Thoracic aorta (tissue), 2 donors: ENCODE measurements around the gene RPS6KA4. TPM values are rescaled to one million over a fixed set of nuclear protein-coding genes. Genes with fewer than 3 reads are reported as not detected.

Experiments
- ATAC-seq: fragments of 150-250 bp; one replicate; pipeline ENCODE4 v1.8.0; 2017; ENCODE audit warnings: low read depth; ENCODE audit not compliant: insufficient number of reproducible peaks, low FRiP score
- DNase-seq: peaks from one replicate; pipeline ENCODE4 v3.0.0-alpha.2; 2020; ENCODE audit warnings: low spot score
- H3K27ac ChIP-seq, 2 donors: fragments of 200-600 bp; sonication (generic); 1 replicate in 1 of 2; 2 replicates in 1 of 2; pipeline ENCODE4 v1.5.1; 2016; ENCODE audit warnings: mild to moderate bottlenecking in 2 of 2, moderate library complexity in 2 of 2
- H3K27me3 ChIP-seq: fragments of 200-600 bp; sonication (generic); replicated peaks from 2 replicates; pipeline ENCODE4 v1.6.0; 2016; ENCODE audit warnings: mild to moderate bottlenecking; ENCODE audit not compliant: insufficient read depth
- H3K36me3 ChIP-seq: fragments of 200-600 bp; sonication (generic); one replicate; pipeline ENCODE4 v1.5.1; 2016
- H3K4me1 ChIP-seq, 2 donors: fragments of 200-600 bp; sonication (generic); 1 replicate in 1 of 2; 2 replicates in 1 of 2; pipeline versions ENCODE4 v1.5.1 to v1.6.0; 2016; ENCODE audit warnings: low read depth in 2 of 2, mild to moderate bottlenecking in 1 of 2; ENCODE audit not compliant: control insufficient read depth in 1 of 2
- H3K4me3 ChIP-seq: fragments of 200-600 bp; sonication (generic); 2 replicates; pipeline ENCODE4 v1.5.1; 2016; ENCODE audit warnings: mild to moderate bottlenecking
- H3K9me3 ChIP-seq: fragments of 200-600 bp; sonication (generic); 2 replicates; pipeline ENCODE4 v1.5.1; 2016
- total RNA-seq, 2 donors: library from RNA; depleted of rRNA; stranded (reverse); fragments of >200 nt; gene quantifications; one replicate each; pipeline versions ENCODE4 v1.1.0 to v1.2.3, GENCODE V29; 2016
- TF ChIP-seq, protein P1 (sequence below): fragments of 200-600 bp; sonication (generic); IDR thresholded peaks from one replicate; pipeline ENCODE4 v1.5.1; 2019; ENCODE audit warnings: antibody characterized with exemption

Gene RPS6KA4
- total RNA-seq, 2 donors from 2014 or later = 42.5 to 50.0 TPM

DNA sequence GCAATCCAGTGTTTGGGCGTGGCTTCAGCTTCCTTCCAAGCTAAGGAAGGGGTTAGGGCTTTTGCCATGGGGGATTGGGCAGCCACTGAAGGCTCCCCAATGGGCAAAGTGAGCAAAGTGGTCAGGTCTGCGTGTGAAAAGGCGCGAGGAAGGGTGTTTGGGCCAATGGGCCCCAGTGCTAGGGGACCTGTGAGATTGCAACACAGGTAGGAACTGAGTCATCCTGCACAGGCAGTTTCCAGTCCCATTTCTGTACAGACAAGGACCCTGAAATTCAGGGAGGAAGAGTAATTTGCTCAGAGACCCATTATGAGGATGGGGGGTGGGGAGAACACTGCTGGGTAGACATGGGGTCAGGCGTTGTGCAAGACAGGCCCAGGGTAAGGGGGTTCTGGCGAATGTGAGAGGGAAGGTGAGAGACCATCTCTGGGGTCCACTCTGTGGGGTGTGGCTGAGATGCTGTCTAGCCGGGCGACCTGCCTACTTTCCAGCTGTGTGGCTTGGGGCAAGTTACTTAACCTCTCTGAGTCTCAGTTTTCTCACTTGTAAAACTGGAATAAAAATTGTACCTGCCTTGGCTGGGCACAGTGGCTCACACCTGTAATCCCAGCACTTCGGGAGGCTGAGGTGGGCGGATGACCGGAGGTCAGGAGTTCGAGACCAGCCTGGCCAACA lies 11.6 kb upstream of the RPS6KA4 start:
- no peak for ATAC-seq
- no peak overlapping the region for H3K27ac ChIP-seq
- no peaks in the 10 kb centered on the region for H3K27me3 ChIP-seq
- TF ChIP-seq, protein P1, sequence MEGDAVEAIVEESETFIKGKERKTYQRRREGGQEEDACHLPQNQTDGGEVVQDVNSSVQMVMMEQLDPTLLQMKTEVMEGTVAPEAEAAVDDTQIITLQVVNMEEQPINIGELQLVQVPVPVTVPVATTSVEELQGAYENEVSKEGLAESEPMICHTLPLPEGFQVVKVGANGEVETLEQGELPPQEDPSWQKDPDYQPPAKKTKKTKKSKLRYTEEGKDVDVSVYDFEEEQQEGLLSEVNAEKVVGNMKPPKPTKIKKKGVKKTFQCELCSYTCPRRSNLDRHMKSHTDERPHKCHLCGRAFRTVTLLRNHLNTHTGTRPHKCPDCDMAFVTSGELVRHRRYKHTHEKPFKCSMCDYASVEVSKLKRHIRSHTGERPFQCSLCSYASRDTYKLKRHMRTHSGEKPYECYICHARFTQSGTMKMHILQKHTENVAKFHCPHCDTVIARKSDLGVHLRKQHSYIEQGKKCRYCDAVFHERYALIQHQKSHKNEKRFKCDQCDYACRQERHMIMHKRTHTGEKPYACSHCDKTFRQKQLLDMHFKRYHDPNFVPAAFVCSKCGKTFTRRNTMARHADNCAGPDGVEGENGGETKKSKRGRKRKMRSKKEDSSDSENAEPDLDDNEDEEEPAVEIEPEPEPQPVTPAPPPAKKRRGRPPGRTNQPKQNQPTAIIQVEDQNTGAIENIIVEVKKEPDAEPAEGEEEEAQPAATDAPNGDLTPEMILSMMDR = no peak
- no peak for DNase-seq
- H3K4me1 ChIP-seq = no peaks in the 10 kb centered on the region
- H3K4me3 ChIP-seq = no peak overlapping the region
- no peaks in the 10 kb centered on the region for H3K9me3 ChIP-seq
- H3K36me3 ChIP-seq = no peaks in the 10 kb centered on the region

DNA sequence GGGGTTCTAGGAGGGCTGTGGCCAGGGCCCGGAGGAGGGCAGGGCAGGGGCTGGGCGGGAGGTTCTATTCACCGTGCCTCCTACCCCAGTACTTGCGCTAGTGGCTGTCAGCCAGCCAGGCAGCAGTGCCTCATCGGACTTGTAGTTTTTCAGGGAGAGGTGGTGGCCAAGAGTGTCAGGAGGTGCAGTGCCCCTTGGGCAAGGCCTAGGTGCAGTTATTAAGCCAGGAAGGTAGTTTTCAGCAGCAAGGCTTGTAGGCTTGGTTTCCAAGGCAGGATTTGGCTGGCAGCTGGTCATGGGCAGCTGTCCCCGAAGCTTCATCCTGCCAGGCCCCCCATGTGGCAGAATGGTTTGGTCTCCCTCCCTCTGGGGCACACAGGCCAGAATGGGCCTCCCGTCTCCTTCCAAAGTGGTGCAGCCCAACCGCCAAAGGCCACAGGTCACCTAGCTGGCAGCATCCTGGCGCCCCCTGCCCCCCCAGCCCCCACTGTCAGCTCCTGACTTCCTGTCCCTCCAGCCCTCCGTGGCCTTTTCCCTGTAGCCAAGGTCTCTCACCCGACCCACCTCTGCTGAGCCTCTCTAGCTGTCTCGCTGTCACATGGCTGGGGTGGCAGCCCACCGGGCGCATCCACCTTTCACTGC lies 10.5 kb upstream of the RPS6KA4 start:
- DNase-seq = no peak
- Histone ChIP-seq H3K9me3 (no peaks in the 10 kb centered on the region), H3K4me1 (no peaks in the 10 kb centered on the region), H3K27me3 (no peaks in the 10 kb centered on the region), H3K36me3 (no peaks in the 10 kb centered on the region), H3K4me3 (no peak overlapping the region), H3K27ac (no peak overlapping the region)
- TF ChIP-seq, protein P1 = no peak
- no peak for ATAC-seq

DNA sequence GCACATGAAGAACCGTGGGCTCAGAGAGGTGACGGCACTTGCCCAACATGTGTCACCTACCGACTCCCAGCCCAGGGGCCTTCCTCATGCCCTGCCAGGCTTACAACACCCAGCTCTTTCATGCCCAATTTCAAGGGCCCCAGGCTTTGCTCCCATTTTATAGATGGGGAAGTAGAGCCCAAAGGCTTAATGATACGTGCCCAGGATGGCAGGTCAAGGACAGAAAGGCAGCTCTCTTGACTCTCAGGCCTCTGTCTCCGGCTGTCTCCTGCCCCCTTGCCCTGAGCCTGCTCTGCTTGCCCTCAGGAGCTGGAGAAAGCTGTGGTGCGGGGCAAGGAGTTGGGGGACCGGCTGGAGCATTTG lies 10.0 kb upstream of the RPS6KA4 start:
- no peaks in the 10 kb centered on the region for H3K36me3 ChIP-seq
- no peak overlapping the region for H3K27ac ChIP-seq
- no peaks in the 10 kb centered on the region for H3K27me3 ChIP-seq
- ATAC-seq (no peak), DNase-seq (no peak)
- H3K9me3 ChIP-seq = no peaks in the 10 kb centered on the region
- TF ChIP-seq, protein P1 = no peak
- H3K4me3 ChIP-seq = no peak overlapping the region
- H3K4me1 ChIP-seq = no peaks in the 10 kb centered on the region

DNA sequence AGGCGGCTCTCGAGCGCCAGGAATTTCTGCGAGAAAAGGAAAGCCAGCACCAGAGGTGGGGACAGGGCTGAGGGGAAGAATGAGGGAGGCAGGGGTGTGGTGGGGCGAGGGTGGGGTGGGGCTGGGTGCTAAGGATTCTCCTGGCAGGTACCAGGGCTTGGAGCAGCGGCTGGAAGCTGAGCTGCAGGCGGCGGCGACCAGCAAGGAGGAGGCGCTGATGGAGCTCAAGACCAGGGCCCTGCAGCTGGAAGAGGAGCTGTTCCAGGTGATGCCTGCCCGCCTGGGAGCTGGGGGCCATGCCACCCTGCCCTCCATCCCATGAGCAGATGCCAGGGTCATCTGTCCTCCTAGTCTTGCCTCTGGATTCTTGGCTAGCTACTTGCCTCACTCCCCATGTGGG lies 9.6 kb upstream of the RPS6KA4 start:
- H3K4me1 ChIP-seq = no peaks in the 10 kb centered on the region
- TF ChIP-seq, protein P1 = no peak
- ATAC-seq = no peak
- no peak overlapping the region for H3K4me3 ChIP-seq
- no peaks in the 10 kb centered on the region for H3K9me3 ChIP-seq
- no peak overlapping the region for H3K27ac ChIP-seq
- H3K27me3 ChIP-seq = no peaks in the 10 kb centered on the region
- H3K36me3 ChIP-seq = no peaks in the 10 kb centered on the region
- DNase-seq = no peak

DNA sequence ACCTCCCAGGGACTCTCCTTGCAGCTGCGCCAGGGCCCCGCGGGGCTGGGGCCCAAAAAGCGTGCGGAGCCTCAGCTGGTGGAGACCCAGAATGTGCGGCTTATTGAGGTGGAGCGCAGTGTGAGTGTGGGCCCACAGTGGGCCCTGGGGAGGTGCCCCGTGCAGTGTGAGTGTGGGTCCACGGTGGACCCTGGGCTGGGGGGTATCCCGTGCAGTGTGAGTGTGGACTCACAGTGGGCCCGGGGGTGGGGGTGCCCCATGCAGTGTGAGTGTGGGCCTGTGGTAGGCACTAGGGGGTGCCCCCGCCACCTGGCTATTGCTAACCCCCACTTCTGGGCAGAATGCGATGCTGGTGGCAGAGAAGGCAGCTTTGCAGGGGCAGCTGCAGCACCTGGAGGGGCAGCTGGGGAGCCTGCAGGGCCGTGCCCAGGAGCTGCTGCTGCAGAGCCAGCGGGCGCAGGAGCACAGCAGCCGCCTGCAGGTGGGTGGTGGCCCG lies 7.8 kb upstream of the RPS6KA4 start:
- DNase-seq (no peak), ATAC-seq (no peak)
- TF ChIP-seq, protein P1 = no peak
- Histone ChIP-seq H3K4me3 (no peak overlapping the region), H3K36me3 (no peaks in the 10 kb centered on the region), H3K27me3 (no peaks in the 10 kb centered on the region), H3K27ac (no peak overlapping the region), H3K4me1 (peaks cover 5 to 8% of the 10 kb centered on the region in 2 donors), H3K9me3 (no peaks in the 10 kb centered on the region)
